ENCODE data around the gene KSR2.
A peak's percentile ranks its signal among the peaks of the same experiment; 100 is the strongest.

Gene KSR2

DNA sequence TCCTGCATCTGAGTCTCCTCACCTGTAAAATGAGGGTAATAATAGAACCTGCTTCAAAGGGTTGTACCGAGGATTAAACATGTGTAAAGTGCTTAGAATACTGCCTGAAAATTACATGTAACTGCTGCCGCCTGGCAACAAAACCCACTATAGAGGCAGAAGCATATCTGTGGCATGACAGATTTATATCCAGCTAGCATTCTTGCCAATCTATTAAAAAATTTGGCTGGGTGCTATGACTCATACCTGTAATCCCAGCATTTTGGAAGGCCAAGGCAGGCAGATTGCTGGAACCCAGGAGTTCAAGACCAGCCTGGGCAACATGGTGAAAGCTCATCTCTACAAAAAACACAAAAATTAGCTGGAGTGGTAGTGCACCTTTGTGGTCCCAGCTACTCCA lies 16.4 kb upstream of the KSR2 start:
- Mint-ChIP-seq H3K4me3 (no peak overlapping the region), H3K9me3 (no peaks in the 10 kb centered on the region), H3K36me3 (no peaks in the 10 kb centered on the region), H3K27ac (no peak overlapping the region), H3K4me1 (no peaks in the 10 kb centered on the region), H3K27me3 (peaks cover 6% of the 10 kb centered on the region)
- ATAC-seq (ENCODE audit: low read depth) (no peak), DNase-seq (ENCODE audit: low spot score in 2 of 2) (no peak)

GRCh38 chr12:117981267-117981666 lies 12.5 kb upstream of the KSR2 start:
- H3K27ac Mint-ChIP-seq, result no peak overlapping the region
- H3K4me1 Mint-ChIP-seq, result no peaks in the 10 kb centered on the region
- peaks cover 6% of the 10 kb centered on the region for H3K27me3 Mint-ChIP-seq
- no peak overlapping the region for H3K4me3 Mint-ChIP-seq
- no peaks in the 10 kb centered on the region for H3K36me3 Mint-ChIP-seq
- H3K9me3 Mint-ChIP-seq, result no peaks in the 10 kb centered on the region
- DNase-seq (ENCODE audit: low spot score in 2 of 2) (no peak), ATAC-seq (ENCODE audit: low read depth) (no peak)

DNA sequence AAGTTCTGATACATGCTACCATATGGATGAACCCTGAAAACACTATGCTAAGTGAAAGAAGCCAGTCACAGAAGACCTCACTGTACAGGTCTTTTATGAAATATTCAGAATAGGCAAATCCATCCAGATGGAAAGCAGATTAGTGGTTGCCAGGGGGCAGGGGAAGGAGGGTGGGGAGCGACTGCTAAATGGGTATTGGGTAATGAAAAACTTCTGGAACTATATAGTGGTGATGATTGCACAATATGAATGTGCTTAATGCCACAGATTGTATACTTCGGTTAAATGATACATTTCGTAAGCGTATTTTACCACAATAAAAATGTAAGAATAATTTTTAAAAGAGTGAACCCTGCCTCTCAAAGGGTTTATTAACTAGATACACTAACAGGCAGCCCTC lies 11.8 kb upstream of the KSR2 start:
- Mint-ChIP-seq H3K27me3 (peaks cover 6% of the 10 kb centered on the region), H3K36me3 (no peaks in the 10 kb centered on the region), H3K9me3 (no peaks in the 10 kb centered on the region), H3K4me3 (no peak overlapping the region), H3K27ac (no peak overlapping the region), H3K4me1 (no peaks in the 10 kb centered on the region)
- no peak for ATAC-seq (ENCODE audit: low read depth)
- no peak for DNase-seq (ENCODE audit: low spot score in 2 of 2)

DNA sequence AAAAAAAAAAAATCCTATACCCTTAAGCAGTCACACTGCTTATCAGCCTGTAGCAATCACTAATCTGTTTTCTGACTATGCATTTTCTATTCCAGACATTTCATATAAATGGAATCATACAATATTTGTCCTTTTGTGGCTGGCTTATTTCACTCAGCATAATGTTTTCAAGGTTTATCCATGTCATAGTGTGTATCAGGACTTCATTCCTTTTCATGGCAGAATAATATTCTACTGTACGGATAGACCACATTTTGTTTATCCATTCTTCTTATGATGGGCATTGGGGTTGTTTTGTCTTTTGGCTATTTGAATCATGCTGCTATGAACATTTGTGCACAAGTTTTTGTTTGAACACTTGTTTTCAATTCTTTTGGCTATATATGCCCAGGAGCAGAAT lies 8.6 kb upstream of the KSR2 start:
- DNase-seq (ENCODE audit: low spot score in 2 of 2) (no peak), ATAC-seq (ENCODE audit: low read depth) (no peak)
- Mint-ChIP-seq H3K27me3 (peaks cover 11% of the 10 kb centered on the region), H3K27ac (no peak overlapping the region), H3K36me3 (no peaks in the 10 kb centered on the region), H3K4me3 (no peak overlapping the region), H3K4me1 (no peaks in the 10 kb centered on the region), H3K9me3 (peaks cover 3% of the 10 kb centered on the region)

GRCh38 chr12:117975006-117975405 lies 6.2 kb upstream of the KSR2 start:
- H3K27ac Mint-ChIP-seq, result no peak overlapping the region
- H3K4me1 Mint-ChIP-seq, result no peaks in the 10 kb centered on the region
- peaks cover 13% of the 10 kb centered on the region for H3K9me3 Mint-ChIP-seq
- H3K4me3 Mint-ChIP-seq, result no peak overlapping the region
- peaks cover 14% of the 10 kb centered on the region for H3K27me3 Mint-ChIP-seq
- no peak for ATAC-seq (ENCODE audit: low read depth)
- DNase-seq (ENCODE audit: low spot score in 2 of 2), result no peak
- H3K36me3 Mint-ChIP-seq, result no peaks in the 10 kb centered on the region

DNA sequence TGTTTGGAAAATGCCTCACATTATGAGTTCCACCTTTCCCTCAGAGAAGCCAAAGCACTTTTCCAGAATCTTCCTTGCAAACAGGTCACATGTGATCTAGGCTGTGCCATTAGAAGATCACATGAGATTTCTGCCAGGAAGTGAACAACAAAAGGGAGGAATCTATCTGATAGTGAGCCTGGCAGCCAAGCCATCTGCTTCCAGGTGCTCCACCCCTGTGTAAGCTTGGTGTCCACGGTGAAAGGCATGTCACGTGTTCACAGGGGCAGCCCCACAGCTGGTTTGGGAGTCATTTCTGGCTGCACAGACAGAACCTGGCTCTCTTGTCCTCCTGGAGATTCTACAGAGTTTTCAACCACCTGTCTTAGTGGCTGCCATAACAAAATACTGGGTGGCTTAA lies 3.5 kb upstream of the KSR2 start:
- Mint-ChIP-seq H3K4me3 (no peak overlapping the region), H3K36me3 (peaks cover 2% of the 10 kb centered on the region), H3K27ac (no peak overlapping the region), H3K9me3 (peaks cover 13% of the 10 kb centered on the region), H3K27me3 (peaks cover 20% of the 10 kb centered on the region), H3K4me1 (peaks cover 6% of the 10 kb centered on the region)
- DNase-seq (ENCODE audit: low spot score in 2 of 2) (no peak), ATAC-seq (ENCODE audit: low read depth) (no peak)

DNA sequence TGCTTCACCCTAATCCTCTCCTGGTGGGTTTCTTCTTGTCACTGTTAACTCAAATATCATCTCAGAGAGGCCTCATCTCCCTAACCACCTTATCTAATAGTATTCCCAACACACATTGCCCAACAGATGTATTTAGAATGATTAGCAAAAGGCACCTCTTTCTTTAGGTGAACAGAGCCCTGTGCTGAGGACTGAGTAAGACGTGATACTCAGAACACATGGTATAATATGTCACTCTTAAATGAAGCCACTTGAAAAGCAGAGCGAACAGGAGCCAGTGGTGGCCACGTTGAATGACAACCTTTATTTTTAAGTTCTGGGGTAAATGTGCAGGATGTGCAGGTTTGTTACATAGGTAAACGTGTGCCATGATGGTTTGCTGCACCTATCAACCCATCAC lies 1.5 kb upstream of the KSR2 start:
- no peak for ATAC-seq (ENCODE audit: low read depth)
- no peak overlapping the region for H3K27ac Mint-ChIP-seq
- DNase-seq (ENCODE audit: low spot score in 2 of 2), result no peak
- no peak overlapping the region for H3K4me3 Mint-ChIP-seq
- peaks cover 6% of the 10 kb centered on the region for H3K4me1 Mint-ChIP-seq
- peaks cover 13% of the 10 kb centered on the region for H3K9me3 Mint-ChIP-seq
- peaks cover 32% of the 10 kb centered on the region for H3K27me3 Mint-ChIP-seq
- H3K36me3 Mint-ChIP-seq, result peaks cover 2% of the 10 kb centered on the region

DNA sequence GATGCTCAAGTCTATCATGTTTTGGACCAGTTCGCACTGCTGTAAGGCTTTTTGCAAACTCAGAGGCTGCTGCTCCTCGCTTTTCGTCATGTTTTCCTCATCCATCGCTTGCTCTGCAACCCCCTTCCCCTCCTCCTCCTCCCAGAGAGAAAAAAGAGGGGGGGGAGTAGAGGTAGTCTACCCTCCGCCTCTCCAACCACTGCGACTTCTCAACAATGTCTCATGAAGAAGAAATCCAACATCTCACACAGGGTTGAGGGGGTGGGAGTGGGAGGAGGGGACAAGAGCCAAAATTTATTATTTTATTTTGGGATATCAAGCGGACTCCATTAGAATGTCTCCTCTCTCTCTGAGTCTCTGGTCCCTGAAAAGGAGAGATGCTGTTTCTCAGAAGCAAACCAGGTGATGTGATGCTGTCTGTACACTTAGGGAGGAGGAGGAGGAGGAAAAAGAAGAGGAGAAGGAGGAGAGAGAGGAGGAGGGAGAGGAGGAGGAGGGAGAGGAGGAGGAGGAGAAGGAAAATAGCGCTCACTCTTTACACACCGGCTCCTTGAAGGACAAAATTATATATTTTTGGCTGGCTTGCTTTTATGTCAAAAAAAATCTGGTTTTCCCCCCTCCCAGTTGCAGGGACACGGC lies 520 bp downstream of the KSR2 start:
- no peak for ATAC-seq (ENCODE audit: low read depth)
- Mint-ChIP-seq H3K27me3 (peaks cover 35% of the 10 kb centered on the region), H3K4me3 (peak overlapping the region; percentile 76), H3K4me1 (peaks cover 6% of the 10 kb centered on the region), H3K9me3 (peaks cover 16% of the 10 kb centered on the region), H3K36me3 (peaks cover 2% of the 10 kb centered on the region), H3K27ac (no peak overlapping the region)
- DNase-seq (ENCODE audit: low spot score in 2 of 2), result no peak

DNA sequence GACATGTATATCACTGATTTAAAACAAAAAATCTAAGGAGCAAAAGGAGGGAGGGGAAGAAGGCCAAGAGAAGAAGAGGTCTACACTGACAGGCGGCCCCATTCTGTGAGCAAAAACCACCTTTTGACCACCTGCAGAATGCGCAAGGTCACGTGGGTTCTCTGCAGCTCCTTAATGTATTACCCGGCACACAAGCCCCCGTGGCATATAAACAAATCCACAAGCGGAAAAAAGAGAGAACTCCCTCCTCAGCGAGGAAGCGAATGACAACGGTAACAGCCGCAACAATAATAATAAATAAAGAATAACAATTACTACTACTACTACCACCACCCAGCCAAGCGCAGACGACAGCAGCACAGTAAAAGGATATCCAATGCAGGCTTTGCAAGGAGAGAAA lies 1.3 kb downstream of the KSR2 start:
- DNase-seq (ENCODE audit: low spot score in 2 of 2) (no peak), ATAC-seq (ENCODE audit: low read depth) (no peak)
- no peak overlapping the region for H3K27ac Mint-ChIP-seq
- H3K27me3 Mint-ChIP-seq, result peaks cover 31% of the 10 kb centered on the region
- H3K36me3 Mint-ChIP-seq, result peaks cover 2% of the 10 kb centered on the region
- peaks cover 6% of the 10 kb centered on the region for H3K4me1 Mint-ChIP-seq
- H3K9me3 Mint-ChIP-seq, result peaks cover 13% of the 10 kb centered on the region
- no peak overlapping the region for H3K4me3 Mint-ChIP-seq

DNA sequence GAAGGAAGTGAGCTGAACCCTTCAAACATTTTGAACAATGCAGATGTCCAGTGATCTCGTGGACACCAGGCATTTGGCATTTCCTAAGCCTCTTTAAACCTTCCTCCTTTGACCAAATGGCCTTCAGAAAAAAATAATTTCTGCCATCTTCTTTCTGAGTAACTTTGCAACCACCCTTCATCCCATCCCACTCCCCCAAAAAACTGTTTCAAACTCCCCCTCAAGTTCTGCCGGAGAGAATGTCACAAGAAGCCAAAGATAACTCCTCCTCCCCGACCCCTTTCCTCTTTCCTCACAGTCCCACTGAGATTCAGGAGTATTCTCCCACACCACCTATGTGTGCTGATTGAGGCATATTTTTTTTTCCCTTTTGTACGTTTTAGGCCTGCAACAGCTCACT lies 1.7 kb downstream of the KSR2 start:
- peaks cover 31% of the 10 kb centered on the region for H3K27me3 Mint-ChIP-seq
- no peak overlapping the region for H3K4me3 Mint-ChIP-seq
- H3K36me3 Mint-ChIP-seq, result peaks cover 2% of the 10 kb centered on the region
- H3K9me3 Mint-ChIP-seq, result peaks cover 13% of the 10 kb centered on the region
- peaks cover 6% of the 10 kb centered on the region for H3K4me1 Mint-ChIP-seq
- no peak overlapping the region for H3K27ac Mint-ChIP-seq
- no peak for DNase-seq (ENCODE audit: low spot score in 2 of 2)
- ATAC-seq (ENCODE audit: low read depth), result no peak

DNA sequence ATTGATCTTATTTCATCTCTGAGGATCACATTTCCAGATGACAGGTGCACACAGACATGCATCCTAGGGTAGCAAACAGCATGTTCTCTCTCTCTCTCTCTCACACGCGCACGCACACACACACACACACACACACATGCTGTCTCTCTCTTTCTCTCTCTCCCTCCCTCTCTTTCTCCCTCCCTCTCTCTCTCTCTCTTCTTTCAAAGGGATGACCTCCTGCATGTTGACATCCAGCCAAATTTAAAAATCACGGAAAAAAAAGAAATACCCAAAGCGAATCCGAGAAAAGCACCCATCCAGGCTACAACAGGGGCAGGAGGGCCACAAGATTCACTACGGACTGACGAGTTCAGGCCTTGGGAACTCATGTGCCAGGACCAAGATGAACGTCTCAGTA lies 2.3 kb downstream of the KSR2 start:
- Mint-ChIP-seq H3K27me3 (peaks cover 31% of the 10 kb centered on the region), H3K27ac (no peak overlapping the region), H3K4me3 (no peak overlapping the region), H3K9me3 (peaks cover 10% of the 10 kb centered on the region), H3K36me3 (peaks cover 2% of the 10 kb centered on the region), H3K4me1 (peaks cover 6% of the 10 kb centered on the region)
- no peak for ATAC-seq (ENCODE audit: low read depth)
- DNase-seq (ENCODE audit: low spot score in 2 of 2), result no peak

DNA sequence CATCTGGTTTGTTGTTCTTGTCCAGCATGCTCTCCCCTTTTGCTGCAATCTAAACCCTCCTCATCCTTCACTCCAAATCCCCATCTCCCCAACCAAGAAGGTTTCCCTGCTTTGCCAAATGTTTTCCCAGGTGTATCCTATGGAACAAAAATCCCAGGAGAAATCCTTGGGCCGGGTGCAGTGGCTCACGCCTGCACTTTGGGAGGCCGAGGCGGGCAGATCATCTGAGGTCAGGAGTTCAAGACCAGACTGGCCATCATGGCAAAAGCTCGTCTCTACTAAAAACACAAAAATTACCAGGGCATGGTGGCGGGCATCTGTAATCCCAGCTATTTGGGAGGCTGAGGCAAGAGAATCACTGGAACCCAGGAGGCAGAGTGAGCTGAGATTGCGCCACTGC lies 5.0 kb downstream of the KSR2 start:
- Mint-ChIP-seq H3K27me3 (peaks cover 34% of the 10 kb centered on the region), H3K36me3 (no peaks in the 10 kb centered on the region), H3K27ac (no peak overlapping the region), H3K4me3 (no peak overlapping the region), H3K9me3 (peaks cover 8% of the 10 kb centered on the region), H3K4me1 (peaks cover 2% of the 10 kb centered on the region)
- DNase-seq (ENCODE audit: low spot score in 2 of 2), result no peak
- ATAC-seq (ENCODE audit: low read depth), result no peak

DNA sequence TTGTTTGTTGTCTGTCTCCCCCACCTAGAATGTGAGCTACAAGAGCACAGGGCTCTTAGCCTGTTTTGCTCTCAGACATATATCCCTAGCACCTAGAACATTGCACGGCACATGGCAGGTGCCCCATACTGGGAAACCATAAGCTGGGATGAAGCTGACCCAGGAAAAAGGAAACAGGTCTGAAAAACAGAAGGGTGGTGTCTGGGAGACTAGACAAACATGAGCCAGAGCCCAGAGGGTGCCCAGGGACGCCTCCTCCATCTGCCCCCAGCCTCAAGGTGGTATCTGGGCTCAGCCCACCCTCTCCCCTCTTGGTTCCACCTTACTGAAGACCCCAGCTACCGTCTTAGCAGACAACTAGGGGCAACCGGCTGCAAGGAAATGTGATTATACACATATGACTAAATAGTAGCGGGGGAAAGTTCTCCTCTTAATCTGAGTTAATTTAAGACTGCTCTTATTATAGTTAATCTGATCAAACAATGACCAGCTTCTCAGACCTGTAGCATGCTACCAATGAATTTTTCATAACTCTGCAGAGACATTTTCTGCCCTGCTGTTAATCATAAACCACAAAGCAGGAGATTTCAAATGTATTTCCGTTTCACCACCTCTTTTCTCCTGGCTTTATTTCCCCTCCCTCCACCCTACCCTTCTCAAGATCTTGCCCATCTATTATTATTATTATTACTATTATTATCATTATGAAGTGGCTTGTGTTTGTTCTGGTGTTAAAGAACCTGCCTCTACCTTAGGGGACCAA lies 31.9 kb downstream of the KSR2 start:
- ATAC-seq (ENCODE audit: low read depth) (no peak), DNase-seq (ENCODE audit: low spot score in 2 of 2) (no peak)
- Mint-ChIP-seq H3K4me3 (no peak overlapping the region), H3K9me3 (no peaks in the 10 kb centered on the region), H3K27ac (no peak overlapping the region), H3K36me3 (no peaks in the 10 kb centered on the region), H3K4me1 (no peaks in the 10 kb centered on the region), H3K27me3 (peaks cover 4% of the 10 kb centered on the region)

DNA sequence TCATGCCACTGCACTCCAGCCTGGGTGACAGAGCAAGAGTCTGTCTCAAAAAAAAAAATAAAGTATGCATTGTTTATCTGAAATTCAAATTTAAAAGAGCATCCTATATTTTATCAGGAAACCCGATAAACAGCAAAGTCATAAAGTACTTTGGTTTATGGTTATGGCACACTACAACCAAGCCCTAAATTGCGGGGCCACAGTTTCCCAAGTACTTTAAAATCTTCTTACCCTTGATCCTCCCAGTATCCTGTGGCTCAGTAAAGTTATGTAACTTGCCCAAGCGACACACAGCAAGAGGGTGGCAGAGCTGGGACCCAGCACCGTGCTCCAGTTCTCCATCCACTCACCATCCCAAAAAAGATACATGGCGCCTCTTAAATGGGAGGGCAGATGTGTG lies 35.2 kb downstream of the KSR2 start:
- DNase-seq (ENCODE audit: low spot score in 2 of 2) (no peak), ATAC-seq (ENCODE audit: low read depth) (no peak)
- H3K9me3 Mint-ChIP-seq, result peaks cover 3% of the 10 kb centered on the region
- H3K4me3 Mint-ChIP-seq, result no peak overlapping the region
- no peaks in the 10 kb centered on the region for H3K4me1 Mint-ChIP-seq
- H3K36me3 Mint-ChIP-seq, result no peaks in the 10 kb centered on the region
- H3K27me3 Mint-ChIP-seq, result peaks cover 2% of the 10 kb centered on the region
- H3K27ac Mint-ChIP-seq, result no peak overlapping the region

DNA sequence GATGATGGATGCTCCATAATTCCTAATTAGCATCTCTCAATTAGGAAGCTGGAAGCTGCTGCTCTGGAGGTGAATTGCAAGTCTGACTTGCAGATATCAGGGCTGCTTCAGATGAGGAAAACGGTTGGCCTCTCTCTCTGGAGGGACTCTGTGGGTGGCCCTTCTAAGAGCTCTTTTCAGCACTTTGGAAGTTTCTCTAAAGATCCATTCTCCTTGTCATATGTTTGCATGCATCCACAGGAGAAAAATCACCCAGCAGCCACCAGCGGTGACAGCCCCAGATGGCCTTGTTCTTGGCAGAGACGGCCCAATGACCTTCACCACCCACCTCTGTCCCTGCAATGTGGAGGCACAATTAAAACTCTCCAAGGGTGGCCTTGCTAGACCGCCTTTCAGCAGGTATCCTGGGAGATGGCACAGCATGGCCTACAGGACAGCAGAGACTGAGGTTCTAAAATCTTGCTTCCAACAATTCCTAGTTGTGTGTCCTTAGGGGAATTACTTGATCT lies 42.3 kb downstream of the KSR2 start:
- no peaks in the 10 kb centered on the region for H3K4me1 Mint-ChIP-seq
- H3K9me3 Mint-ChIP-seq, result peaks cover 2% of the 10 kb centered on the region
- DNase-seq (ENCODE audit: low spot score in 2 of 2), result no peak
- H3K27ac Mint-ChIP-seq, result no peak overlapping the region
- H3K27me3 Mint-ChIP-seq, result peaks cover 3% of the 10 kb centered on the region
- no peaks in the 10 kb centered on the region for H3K36me3 Mint-ChIP-seq
- no peak for ATAC-seq (ENCODE audit: low read depth)
- H3K4me3 Mint-ChIP-seq, result no peak overlapping the region

Measured in memory B cell (primary cell).